AG09319 (cell line): ENCODE measurements around the gene CTNND2.

ENCODE experiments used
- DNase-seq: peaks from one replicate; pipeline ENCODE4 v3.0.0-alpha.2; 2010; ENCODE audit warnings: low read depth; ENCODE audit errors: extremely low read depth
- CTCF ChIP-seq: IDR thresholded peaks from 2 replicates; pipeline ENCODE4 v1.5.1; 2011; ENCODE audit warnings: low read depth, mild to moderate bottlenecking, inconsistent platforms, low read length, moderate library complexity

CTNND2 gene

DNA sequence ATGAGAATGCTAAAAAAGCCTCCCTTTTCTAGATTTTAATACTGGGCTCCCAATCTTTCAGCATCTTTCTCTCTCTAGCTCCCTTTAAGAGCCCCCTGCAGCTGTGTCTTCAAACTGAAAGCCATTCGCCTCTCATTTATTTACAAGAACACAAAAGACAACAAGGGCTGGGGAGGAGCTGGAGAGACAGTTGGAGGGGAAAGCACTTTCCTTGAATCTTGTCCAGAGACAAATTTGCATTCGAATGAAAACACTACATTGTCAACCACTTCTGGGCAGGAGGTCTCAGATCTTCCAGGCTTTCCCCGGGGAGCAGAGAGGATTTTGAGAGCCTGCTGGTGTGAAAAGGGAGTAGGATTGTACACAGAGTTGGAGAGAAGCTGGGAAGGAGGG lies 518.3 kb downstream of the CTNND2 start:
- DNase-seq: no peak
- TF ChIP-seq CTCF: no peak

DNA sequence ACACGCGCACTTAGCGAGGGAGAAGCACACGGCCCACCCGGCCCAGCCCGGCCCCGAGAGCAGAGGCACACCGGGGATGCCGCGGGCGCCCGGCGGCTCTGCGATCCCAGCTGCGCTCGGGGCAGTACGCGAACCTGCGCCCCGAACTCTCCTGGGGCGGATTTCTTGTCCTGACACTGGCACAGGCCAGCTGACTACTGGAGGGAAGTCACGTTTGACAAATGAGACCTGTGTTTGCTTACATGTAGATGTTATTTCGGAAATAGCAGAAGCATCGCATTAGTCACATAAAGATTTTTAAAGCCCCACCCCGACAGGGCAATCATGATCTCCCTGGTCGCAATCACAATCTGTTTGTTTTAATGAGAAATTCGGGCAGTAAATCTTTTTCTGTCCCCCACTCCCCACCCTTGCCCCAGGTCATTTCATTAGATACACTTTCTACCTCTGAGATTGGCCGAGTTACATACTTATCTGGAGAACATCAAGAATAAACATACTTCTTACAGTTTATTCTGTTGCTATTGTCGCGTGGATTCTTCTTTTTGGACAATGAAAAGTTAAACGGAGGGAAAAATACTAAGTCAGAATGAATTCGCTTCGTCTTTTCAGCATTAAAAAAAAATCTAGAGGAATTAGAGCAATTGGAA lies 518.9 kb downstream of the CTNND2 start:
- no peak for TF ChIP-seq CTCF
- DNase-seq: no peak

DNA sequence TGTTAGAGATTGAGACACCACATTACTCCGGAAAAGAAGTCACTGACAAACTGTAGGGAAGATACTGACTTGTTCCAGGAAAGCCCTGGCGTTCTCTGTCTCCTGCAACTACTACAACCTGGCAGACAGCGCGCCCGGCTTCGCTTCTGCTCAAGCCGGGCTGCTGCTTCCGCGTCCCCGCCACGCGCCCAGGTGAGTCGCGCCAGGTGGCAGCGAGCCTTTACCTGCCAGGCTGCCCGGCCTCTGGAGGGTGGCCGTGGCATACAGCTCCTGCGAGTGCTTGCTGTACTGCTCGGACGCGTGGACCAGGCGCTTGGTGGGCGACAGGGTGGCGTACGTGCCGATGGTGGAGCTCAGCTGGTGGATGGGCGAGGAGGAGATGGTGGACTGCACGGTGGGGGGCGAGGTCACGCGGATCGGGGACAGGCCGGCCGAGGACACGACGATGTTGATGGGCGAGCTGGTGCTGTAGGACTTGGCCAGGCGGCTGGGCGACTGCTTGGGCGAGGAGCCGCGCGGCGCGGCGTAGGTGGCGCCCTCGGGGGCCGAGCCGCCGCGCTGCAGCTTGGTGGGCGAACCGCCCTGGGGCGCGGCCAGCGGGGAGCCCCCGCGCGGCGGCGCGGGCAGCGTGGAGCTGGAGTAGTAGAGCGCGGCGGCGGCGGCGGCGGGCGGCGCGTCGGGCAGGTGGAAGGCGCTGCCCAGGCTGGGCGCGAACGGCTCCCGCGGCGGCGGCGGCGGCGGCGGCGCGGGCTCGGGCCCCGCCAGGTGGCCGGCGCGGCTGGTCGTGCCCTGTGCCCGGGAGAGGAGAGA lies 519.6 kb downstream of the CTNND2 start:
- no peak for DNase-seq
- TF ChIP-seq CTCF: no peak

DNA sequence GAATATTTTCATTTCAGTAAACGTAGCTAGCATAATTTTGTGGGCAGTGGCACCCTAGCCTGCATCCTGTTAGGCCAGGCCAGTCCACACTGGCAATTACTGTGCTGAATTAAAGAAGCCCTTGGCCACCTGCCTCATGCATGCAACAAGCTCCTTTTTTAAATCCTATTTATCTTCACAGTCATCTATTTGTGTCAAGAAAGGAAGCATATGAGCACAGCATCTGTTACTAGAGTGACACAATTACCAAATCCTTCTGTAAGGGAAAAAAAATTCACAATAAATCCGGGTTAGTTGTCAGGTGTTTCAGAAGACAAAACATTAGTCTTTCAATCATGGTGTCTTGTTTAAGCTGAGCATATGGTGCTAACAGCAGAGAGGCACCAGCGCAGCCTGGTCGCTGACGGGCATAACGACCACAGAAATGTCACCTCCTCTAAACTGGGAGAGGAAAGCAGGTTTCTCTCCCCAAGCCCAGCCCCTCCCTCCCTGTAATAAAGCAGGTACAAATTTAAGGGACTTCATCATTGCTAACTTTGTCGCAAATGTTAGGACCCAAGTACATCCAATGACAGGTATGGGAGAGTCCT lies 520.6 kb downstream of the CTNND2 start:
- no peak for DNase-seq

DNA sequence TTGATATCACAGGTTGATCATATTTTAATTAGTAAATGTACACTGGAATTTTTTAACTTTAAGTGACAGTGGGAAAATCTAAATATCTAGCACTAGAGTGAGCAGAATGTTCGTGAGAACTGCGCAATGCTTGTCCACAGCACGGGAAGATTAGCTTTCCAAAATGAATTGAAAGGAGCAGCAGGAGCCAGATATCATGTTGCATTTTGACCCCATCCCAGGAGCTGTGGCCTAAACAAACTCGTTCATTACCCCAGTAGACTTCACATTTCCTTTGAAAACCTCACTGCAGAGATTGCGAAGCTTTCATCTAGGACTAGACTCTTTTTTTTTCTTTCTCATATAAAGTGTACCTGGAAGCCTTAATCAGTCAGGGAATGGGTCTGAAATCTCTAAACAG lies 525.8 kb downstream of the CTNND2 start:
- no peak for DNase-seq
- no peak for TF ChIP-seq CTCF

More for the DNA sequence above, 520.6 kb downstream of the CTNND2 start:
- no peak for TF ChIP-seq CTCF

DNA sequence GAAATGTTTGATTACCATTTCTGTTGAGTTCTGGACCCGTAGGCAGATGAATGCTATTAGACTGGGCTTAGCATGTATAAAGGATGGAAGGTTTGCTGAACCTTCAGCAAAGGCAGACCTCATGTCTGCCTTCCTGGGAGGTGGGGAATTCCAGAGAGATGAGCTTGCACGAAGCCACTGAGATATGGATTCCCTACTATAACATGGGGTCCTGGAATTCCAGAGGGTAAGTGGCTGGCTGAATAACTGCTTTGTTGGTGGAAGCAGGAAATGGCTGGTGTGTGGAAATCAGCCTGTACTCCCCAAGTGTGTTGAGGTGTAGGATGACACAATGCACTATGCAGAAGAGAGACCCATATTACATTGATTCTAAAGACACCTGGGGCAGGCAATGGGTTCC lies 526.4 kb downstream of the CTNND2 start:
- DNase-seq: no peak
- TF ChIP-seq CTCF: no peak

DNA sequence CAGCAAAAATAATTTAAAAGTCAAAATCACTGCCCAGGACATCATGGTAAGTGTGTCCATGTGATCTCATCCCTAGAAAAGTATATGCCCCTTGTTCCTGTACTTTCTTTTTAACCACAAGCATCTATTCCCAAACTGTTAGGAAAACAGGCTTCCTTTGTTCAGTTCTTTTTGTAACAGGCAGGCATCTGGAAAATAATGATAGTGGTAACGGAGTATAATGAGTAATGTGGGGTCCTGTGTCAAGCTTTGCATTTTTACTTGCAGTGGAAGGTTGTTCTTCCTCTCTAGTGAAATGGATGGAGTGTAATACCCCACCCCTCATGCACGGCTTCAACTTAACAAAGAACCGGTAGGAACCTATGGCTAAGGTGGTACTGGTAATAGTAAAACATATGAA lies 532.1 kb downstream of the CTNND2 start:
- TF ChIP-seq CTCF: no peak
- no peak for DNase-seq
